HL-60/S4 (cell line): ENCODE measurements around the gene RPS27L.

Experiments
- in situ Hi-C: fragments of 300-500 bp; cut with MboI; formaldehyde crosslinking; loops from 2 replicates; pipeline ENCODE4 v1.14.3; 2022; ENCODE audit warnings: low sequenced_read_pairs

RPS27L gene

GRCh38 chr15:63157118-63157843, at the start of gene RPS27L:
TSS of gene RPS27L (minus strand) at chr15:63157477. CDS start at chr15:63157405, 72 bp downstream.
- in situ Hi-C loops: no loop called here

DNA sequence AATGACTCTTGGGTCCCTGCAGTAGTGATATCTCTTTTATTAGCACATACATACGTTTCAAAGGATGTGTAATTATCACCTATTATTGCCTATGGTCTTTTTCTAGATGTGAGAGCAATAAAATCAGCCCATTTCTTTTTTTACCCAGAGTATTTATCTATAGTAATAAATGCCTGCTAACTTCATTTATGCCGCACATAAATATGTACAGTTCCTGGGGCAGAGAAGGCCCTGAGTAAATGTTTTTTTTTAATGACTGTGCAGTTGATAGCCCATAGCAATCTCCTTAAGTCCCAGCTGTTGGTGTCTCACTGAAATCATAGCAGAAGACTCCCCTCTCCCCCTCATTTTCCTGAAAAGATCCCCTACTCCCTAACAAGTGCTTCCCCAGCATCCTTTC, 48.8 kb upstream of the RPS27L start:
- in situ Hi-C loops: no loop called here

- in situ Hi-C loops: no loop called here
Observed at GRCh38 chr15:63203451-63204090, 46.3 kb upstream of the RPS27L start.

DNA sequence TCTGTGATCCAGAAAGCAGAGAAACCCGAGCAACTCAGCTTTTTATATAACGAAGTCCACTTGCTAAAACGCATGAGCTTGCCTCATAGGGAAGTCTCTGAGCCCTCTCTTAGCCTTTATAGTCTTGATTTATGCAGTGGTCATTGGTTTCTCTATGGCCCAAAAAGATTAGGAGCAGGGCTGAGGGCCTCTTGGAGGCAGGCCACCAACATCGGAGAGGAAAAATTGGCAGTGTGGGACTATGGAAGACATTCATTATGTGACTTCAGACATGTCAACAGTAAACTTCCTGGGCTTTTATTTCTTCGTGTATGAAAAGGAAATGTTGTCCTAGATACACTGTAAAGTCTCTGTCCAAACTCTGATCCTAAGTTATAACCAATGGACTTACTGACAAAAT, 45.6 kb upstream of the RPS27L start:
- in situ Hi-C loops: no loop called here

GRCh38 chr15:63200464-63201249, 43.4 kb upstream of the RPS27L start:
- in situ Hi-C loops: no loop called here

GRCh38 chr15:63198371-63199250, 41.3 kb upstream of the RPS27L start:
- in situ Hi-C loops: no loop called here

- in situ Hi-C loops: no loop called here
Observed at GRCh38 chr15:63197626-63198025, 40.3 kb upstream of the RPS27L start.

DNA sequence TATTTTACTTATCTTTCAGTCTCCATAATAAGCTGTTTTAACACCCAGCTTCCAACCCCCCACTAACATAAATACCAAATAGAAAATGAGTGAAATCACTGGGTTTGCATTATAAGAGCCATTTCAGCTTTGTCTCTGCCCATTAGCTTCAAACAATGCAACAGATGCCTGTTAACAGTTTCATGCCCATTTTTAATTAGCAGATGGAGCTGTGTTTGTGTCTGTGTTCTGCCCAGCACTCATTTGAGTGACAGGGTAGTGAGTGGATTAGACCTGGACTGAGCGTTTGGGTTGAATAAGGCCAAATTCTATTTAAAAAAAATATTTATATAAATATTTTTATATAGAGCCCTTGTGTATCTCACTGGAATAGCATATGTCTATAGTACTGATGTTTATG, 39.6 kb upstream of the RPS27L start:
- in situ Hi-C loops: no loop called here

GRCh38 chr15:63195569-63196015, 38.3 kb upstream of the RPS27L start:
- in situ Hi-C loops: no loop called here

GRCh38 chr15:63194880-63195568, 37.7 kb upstream of the RPS27L start:
- in situ Hi-C loops: no loop called here

DNA sequence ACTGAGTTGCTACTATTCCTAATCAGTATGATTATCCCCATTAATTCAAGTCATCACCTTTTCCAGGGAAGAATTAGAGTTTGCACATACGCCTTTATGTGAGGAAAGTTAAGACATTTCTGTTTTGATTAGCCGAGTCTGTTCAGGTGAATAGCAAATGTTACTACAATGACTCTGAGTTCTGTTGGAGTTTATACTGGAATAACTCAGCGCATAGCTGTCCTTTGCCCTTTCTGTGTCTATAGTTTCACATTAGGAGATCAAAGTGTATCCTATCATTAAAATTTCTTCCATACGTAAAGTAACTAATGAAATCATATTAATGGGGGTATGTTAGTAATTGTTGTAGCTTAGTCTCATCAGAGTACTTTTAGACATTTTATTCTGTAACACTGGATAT, 37.0 kb upstream of the RPS27L start:
- in situ Hi-C loops: no loop called here

GRCh38 chr15:63192619-63193206, 35.4 kb upstream of the RPS27L start:
- in situ Hi-C loops: no loop called here

DNA sequence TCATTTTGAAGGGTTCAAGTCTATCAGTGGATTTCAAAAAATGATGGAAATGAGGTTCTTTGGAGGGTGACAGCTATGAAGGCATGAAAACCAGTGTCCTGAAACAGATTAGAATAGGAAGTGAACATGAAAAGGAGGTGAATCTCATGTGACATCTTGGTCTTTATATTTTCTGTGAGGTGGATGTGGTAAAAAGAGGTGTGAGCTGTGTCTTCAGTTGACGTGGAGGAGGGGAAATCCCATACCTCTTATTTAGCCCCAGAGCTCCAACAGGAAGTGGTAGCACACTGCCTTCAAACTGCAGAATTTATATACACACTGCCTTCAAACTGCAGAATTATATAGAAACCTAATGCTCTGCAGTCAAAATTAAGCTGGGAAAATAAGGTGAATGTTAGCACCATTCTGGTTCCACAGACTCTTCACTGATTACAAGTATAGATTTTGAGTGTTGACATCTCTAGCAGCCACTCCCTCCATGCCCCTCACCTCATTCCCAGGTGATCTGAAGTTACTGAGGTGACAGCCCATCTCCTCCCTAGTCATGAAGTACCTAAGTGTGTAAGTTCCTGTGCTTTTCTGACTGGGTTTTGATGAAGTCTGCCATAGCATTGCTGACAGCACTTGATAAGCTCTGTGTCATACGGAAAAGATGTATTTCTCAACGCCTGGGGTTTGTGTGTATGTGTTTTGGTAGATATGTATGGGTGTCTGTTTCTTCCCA, 34.8 kb upstream of the RPS27L start:
- in situ Hi-C loops: no loop called here

- in situ Hi-C loops: no loop called here
Observed at GRCh38 chr15:63190769-63191649, 33.7 kb upstream of the RPS27L start.

GRCh38 chr15:63189941-63190768, 32.9 kb upstream of the RPS27L start:
- in situ Hi-C loops: no loop called here

DNA sequence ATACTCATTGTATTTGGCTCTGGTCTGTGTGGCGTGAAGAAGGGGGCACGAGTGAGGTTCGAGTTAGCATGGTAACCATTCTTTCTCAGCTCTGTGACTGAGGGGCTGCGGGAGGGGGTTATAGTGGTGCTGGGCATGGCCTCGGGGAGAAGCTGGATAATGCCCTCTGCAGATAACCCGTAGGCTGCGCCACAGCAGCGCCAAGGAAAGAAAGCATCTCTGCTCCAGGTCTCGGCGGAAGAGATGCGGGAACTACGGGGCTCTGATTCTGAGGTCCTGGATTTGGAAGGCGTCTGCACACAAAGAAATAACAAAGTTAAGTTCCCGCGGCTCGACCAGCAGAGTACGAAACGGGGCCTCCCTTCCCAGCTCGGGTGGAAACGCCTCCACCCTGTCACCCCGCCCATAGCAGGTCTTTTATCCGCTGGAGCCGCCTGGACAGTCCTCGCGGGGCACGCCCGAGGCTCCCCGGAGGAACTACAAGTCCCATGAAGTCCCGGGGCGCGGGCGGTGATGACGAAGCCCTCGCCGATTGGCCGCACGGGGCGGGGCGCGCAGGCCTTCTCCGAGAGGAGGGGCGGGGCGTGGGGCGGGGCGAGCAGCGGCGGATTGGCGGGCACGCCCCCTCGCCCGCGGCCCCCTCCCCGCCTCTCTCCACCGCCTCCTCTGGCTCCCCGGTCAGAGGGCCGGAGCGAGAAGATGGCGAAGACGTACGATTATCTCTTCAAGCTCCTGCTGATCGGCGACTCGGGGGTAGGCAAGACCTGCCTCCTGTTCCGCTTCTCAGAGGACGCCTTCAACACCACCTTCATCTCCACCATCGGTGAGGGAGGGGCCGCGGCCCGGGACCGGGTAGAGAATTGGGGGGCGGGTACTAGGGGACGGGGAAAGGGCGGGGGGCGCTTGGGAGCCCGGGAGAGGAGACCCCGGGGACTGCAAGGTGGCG, 31.9 kb upstream of the RPS27L start, which contains the start of gene RAB8B:
Gene RAB8B (plus strand): TSS at position 681 of the 946 bp plus-strand sequence. CDS start 19 bp downstream, at position 700.
- in situ Hi-C loops: no loop called here
